GM12878 (cell line): ENCODE results near the gene CRYAB.

ENCODE experiments used
- CEBPB ChIP-seq, 2 experiments: fragments of 150-350 bp in 1 of 2; IDR thresholded peaks; 2 replicates each; pipeline ENCODE4 v1.6.1; 2012 to 2014; ENCODE audit warnings: low read depth in 2 of 2, low read length in 2 of 2, borderline replicate concordance in 1 of 2, inconsistent platforms in 1 of 2
- CREM ChIP-seq: IDR thresholded peaks from 2 replicates; pipeline ENCODE4 v1.6.1; 2014; ENCODE audit warnings: antibody characterized with exemption, low read depth
- CTCF ChIP-seq, 3 experiments: IDR thresholded peaks in 2 of 3; conservative IDR thresholded peaks in 1 of 3; 2 replicates each; pipeline ENCODE4 v1.5.1; 2011; ENCODE audit warnings: low read depth in 3 of 3, low read length in 3 of 3, mild to moderate bottlenecking in 3 of 3, control low read depth in 2 of 3, moderate library complexity in 2 of 3, inconsistent platforms in 1 of 3, mixed read lengths in 1 of 3; ENCODE audit not compliant: control insufficient read depth in 2 of 3, insufficient read depth in 1 of 3; ENCODE audit errors: extremely low read depth in 1 of 3
- KDM1A ChIP-seq: fragments of 200-600 bp; sonication (generic); IDR thresholded peaks from 2 replicates; pipeline ENCODE4 v1.6.1; 2016; ENCODE audit warnings: borderline replicate concordance
- NRF1 ChIP-seq: conservative IDR thresholded peaks from 2 replicates; pipeline ENCODE4 v1.6.1; 2011; ENCODE audit warnings: mild to moderate bottlenecking, low read depth, low read length, improper control_type of control experiment
- POLR2AphosphoS5 ChIP-seq: IDR thresholded peaks from 2 replicates; pipeline ENCODE4 v1.6.1; 2011; ENCODE audit warnings: mild to moderate bottlenecking, low read length, inconsistent platforms
- PRDM15 ChIP-seq: fragments of 450-650 bp; formaldehyde crosslinking; IDR thresholded peaks from 2 replicates; pipeline ENCODE4 v1.4.0; 2020; ENCODE audit warnings: mild to moderate bottlenecking, moderate library complexity
- RCOR1 ChIP-seq: conservative IDR thresholded peaks from 2 replicates; pipeline ENCODE4 v1.6.1; 2012; ENCODE audit warnings: low read depth, low read length, improper control_type of control experiment
- RELA ChIP-seq: fragments of 450-650 bp; IDR thresholded peaks from 2 replicates; pipeline ENCODE4 v1.8.0; 2014; ENCODE audit warnings: borderline replicate concordance; ENCODE audit not compliant: partially characterized antibody
- SMAD1 ChIP-seq: fragments of 450-650 bp; IDR thresholded peaks from 2 replicates; pipeline ENCODE4 v1.6.1; 2018; ENCODE audit warnings: mild to moderate bottlenecking, low read depth; ENCODE audit not compliant: partially characterized antibody
- SMC3 ChIP-seq: IDR thresholded peaks from 2 replicates; pipeline ENCODE4 v1.6.1; 2011; ENCODE audit warnings: low read length, improper control_type of control experiment, borderline replicate concordance
- TCF12 ChIP-seq: IDR thresholded peaks from 2 replicates; pipeline ENCODE4 v1.6.1; 2011; ENCODE audit warnings: low read depth, mild to moderate bottlenecking, low read length
- TCF7 ChIP-seq: IDR thresholded peaks from 2 replicates; pipeline ENCODE4 v1.6.1; 2014; ENCODE audit warnings: antibody characterized with exemption, borderline replicate concordance

GRCh38 chr11:111935317-111936039 lies 23.9 kb upstream of the CRYAB start:
- TF ChIP-seq KDM1A: no peak
- TF ChIP-seq NRF1: no peak
- TF ChIP-seq RCOR1: no peak
- no peak for TF ChIP-seq CTCF (IDR thresholded peaks at IDR 0.05 in 2 of 3, conservative IDR thresholded peaks at IDR 0.05 in 1 of 3; ENCODE audit: control insufficient read depth in 2 of 3, extremely low read depth in 1 of 3, insufficient read depth in 1 of 3, low read depth in 3 of 3, low read length in 3 of 3)
- no peak for TF ChIP-seq PRDM15
- no peak for TF ChIP-seq SMAD1
- TF ChIP-seq RELA: no peak
- no peak for TF ChIP-seq SMC3
- TF ChIP-seq POLR2AphosphoS5: no peak
- no peak for TF ChIP-seq TCF12
- no peak for TF ChIP-seq CREM
- TF ChIP-seq TCF7: no peak
- no peak for TF ChIP-seq CEBPB (IDR thresholded peaks at IDR 0.05; ENCODE audit: borderline replicate concordance in 1 of 2, low read depth in 2 of 2, low read length in 2 of 2)
